H1 (cell line): ENCODE results near the gene OR10A7. TPM values are rescaled to one million over a fixed set of nuclear protein-coding genes. Genes with fewer than 3 reads are reported as not detected.

ENCODE experiments used
- CTCF ChIA-PET: fragments of 300-600 bp; sonication (Branson Sonifier 250); formaldehyde crosslinking; loops from one replicate; lab custom pipeline; 2021; ENCODE audit not compliant: partially characterized antibody; lab: Charles Lee
- POLR2A ChIA-PET: fragments of 300-600 bp; sonication (Branson Sonifier 250); formaldehyde crosslinking; loops from one replicate; lab custom pipeline; 2021; ENCODE audit warnings: inconsistent platforms; ENCODE audit not compliant: partially characterized antibody; lab: Charles Lee
- DNase-seq, 2 experiments: peaks; one replicate each; pipeline versions ENCODE4 v3.0.0 to v3.0.0-alpha.2; 2010 to 2022; ENCODE audit warnings: low spot score in 2 of 2, low read depth in 1 of 2, mixed read lengths in 1 of 2
- FAIRE-seq: peaks from 2 replicates; lab custom pipeline; 2011; peaks lifted over from hg19 to GRCh38; lab: Jason Lieb, UNC
- H2AFZ ChIP-seq: 2 replicates; pipeline ENCODE4 v1.8.1; 2012; ENCODE audit warnings: low read length, inconsistent platforms
- H2AK5ac ChIP-seq: 2 replicates; pipeline ENCODE4 v1.6.1; 2013; ENCODE audit warnings: low read depth, low read length
- H2BK120ac ChIP-seq: replicated peaks from 2 replicates; pipeline ENCODE3; 2013; ENCODE audit warnings: low read depth, low read length, inconsistent platforms
- H2BK12ac ChIP-seq: 2 replicates; pipeline ENCODE4 v1.6.1; 2013; ENCODE audit warnings: low read depth, low read length
- H2BK15ac ChIP-seq: 2 replicates; pipeline ENCODE4 v1.6.1; 2013; ENCODE audit warnings: low read length
- H2BK20ac ChIP-seq: 2 replicates; pipeline ENCODE4 v1.6.1; 2013; ENCODE audit warnings: low read length
- H2BK5ac ChIP-seq: 2 replicates; pipeline ENCODE4 v1.6.1; 2013; ENCODE audit warnings: low read depth, low read length
- H3K14ac ChIP-seq: 2 replicates; pipeline ENCODE4 v1.6.1; 2013; ENCODE audit warnings: inconsistent platforms; ENCODE audit not compliant: insufficient read length
- H3K18ac ChIP-seq: 2 replicates; pipeline ENCODE4 v1.6.1; 2013; ENCODE audit warnings: low read length; ENCODE audit errors: extremely low read depth
- H3K23ac ChIP-seq: 2 replicates; pipeline ENCODE4 v1.6.1; 2013; ENCODE audit warnings: inconsistent platforms; ENCODE audit not compliant: insufficient read length
- H3K23me2 ChIP-seq: 2 replicates; pipeline ENCODE4 v1.6.1; 2013; ENCODE audit warnings: low read depth, low read length
- H3K27ac ChIP-seq: 2 replicates; pipeline ENCODE4 v1.6.1; 2011; ENCODE audit warnings: low read depth, low read length, inconsistent platforms
- H3K27me3 ChIP-seq, 4 experiments: replicated peaks in 1 of 4; 1 replicate in 1 of 4; 2 replicates in 3 of 4; pipeline versions ENCODE4 v1.6.1 to v1.8.1; 2011 to 2013; ENCODE audit warnings: low read length in 3 of 4, mild to moderate bottlenecking in 3 of 4, inconsistent platforms in 2 of 4, mixed read lengths in 2 of 4, moderate library complexity in 1 of 4; ENCODE audit not compliant: control insufficient read depth in 3 of 4, insufficient read depth in 3 of 4; ENCODE audit errors: extremely low read depth in 1 of 4
- H3K36me3 ChIP-seq, 4 experiments: 2 replicates each; pipeline versions ENCODE4 v1.6.1 to v1.8.1; 2011 to 2013; ENCODE audit warnings: mild to moderate bottlenecking in 4 of 4, low read length in 3 of 4, moderate library complexity in 2 of 4, control low read depth in 1 of 4, inconsistent platforms in 1 of 4; ENCODE audit not compliant: insufficient read depth in 4 of 4, control insufficient read depth in 2 of 4
- H3K4ac ChIP-seq: replicated peaks from 2 replicates; pipeline ENCODE3; 2013; ENCODE audit warnings: low read length, low read depth, mixed read lengths, inconsistent platforms; ENCODE audit not compliant: insufficient read length
- H3K4me1 ChIP-seq, 4 experiments: replicated peaks in 1 of 4; 1 replicate in 1 of 4; 2 replicates in 3 of 4; pipeline versions ENCODE4 v1.6.1 to v1.8.1; 2011 to 2013; ENCODE audit warnings: low read length in 3 of 4, inconsistent platforms in 2 of 4, mixed read lengths in 1 of 4; ENCODE audit not compliant: insufficient read depth in 4 of 4, control insufficient read depth in 3 of 4
- H3K4me2 ChIP-seq, 2 experiments: 2 replicates each; pipeline versions ENCODE4 v1.6.1 to v1.8.1; 2011 to 2013; ENCODE audit warnings: low read depth in 2 of 2, low read length in 2 of 2, control low read depth in 1 of 2, inconsistent platforms in 1 of 2, mild to moderate bottlenecking in 1 of 2; ENCODE audit not compliant: insufficient read depth in 1 of 2
- H3K4me3 ChIP-seq, 4 experiments: fragments of 200-600, 300-600 bp in 1 of 4; sonication (generic), shearing (Covaris generic), sonication (Bioruptor Twin) in 1 of 4; 2 replicates each; pipeline versions ENCODE4 v1.5.1 to v1.8.1; 2011 to 2016; ENCODE audit warnings: low read length in 4 of 4, low read depth in 3 of 4, control low read depth in 2 of 4, inconsistent platforms in 2 of 4, mild to moderate bottlenecking in 2 of 4, mixed read lengths in 1 of 4, moderate library complexity in 1 of 4; ENCODE audit not compliant: insufficient read depth in 2 of 4; ENCODE audit errors: extremely low read depth in 1 of 4
- H3K56ac ChIP-seq: replicated peaks from 2 replicates; pipeline ENCODE3; 2013; ENCODE audit warnings: low read depth, mild to moderate bottlenecking, mixed read lengths, low read length, inconsistent platforms; ENCODE audit not compliant: insufficient read length
- H3K79me1 ChIP-seq: 2 replicates; pipeline ENCODE4 v1.6.1; 2013; ENCODE audit warnings: low read depth, low read length, control low read depth
- H3K79me2 ChIP-seq, 2 experiments: 2 replicates each; pipeline versions ENCODE4 v1.6.1 to v1.8.1; 2012 to 2013; ENCODE audit warnings: low read length in 2 of 2, mild to moderate bottlenecking in 2 of 2, inconsistent platforms in 1 of 2; ENCODE audit not compliant: insufficient read depth in 2 of 2, control insufficient read depth in 1 of 2
- H3K9ac ChIP-seq, 4 experiments: replicated peaks in 1 of 4; 1 replicate in 1 of 4; 2 replicates in 3 of 4; pipeline versions ENCODE4 v1.6.1 to v1.8.1; 2011 to 2013; ENCODE audit warnings: low read depth in 3 of 4, low read length in 3 of 4, control low read depth in 2 of 4, mild to moderate bottlenecking in 2 of 4, moderate library complexity in 2 of 4, inconsistent platforms in 1 of 4; ENCODE audit errors: extremely low read depth in 1 of 4
- H3K9me3 ChIP-seq, 2 experiments: 2 replicates each; pipeline versions ENCODE4 v1.6.1 to v1.8.1; 2012 to 2013; ENCODE audit warnings: mild to moderate bottlenecking in 2 of 2, moderate library complexity in 2 of 2, control low read depth in 1 of 2, inconsistent platforms in 1 of 2, low read depth in 1 of 2, low read length in 1 of 2, mixed read lengths in 1 of 2; ENCODE audit not compliant: insufficient read depth in 2 of 2
- H4K20me1 ChIP-seq, 2 experiments: replicated peaks in 1 of 2; 2 replicates each; pipeline versions ENCODE3 to v1.8.1; 2011 to 2013; ENCODE audit warnings: inconsistent platforms in 2 of 2, low read length in 2 of 2, mild to moderate bottlenecking in 1 of 2; ENCODE audit not compliant: insufficient read depth in 2 of 2, control insufficient read depth in 1 of 2
- H4K5ac ChIP-seq: 2 replicates; pipeline ENCODE4 v1.6.1; 2013; ENCODE audit warnings: low read length, low read depth, mixed read lengths, inconsistent platforms; ENCODE audit not compliant: insufficient read length
- H4K8ac ChIP-seq: 2 replicates; pipeline ENCODE4 v1.8.0; 2013; ENCODE audit warnings: mild to moderate bottlenecking, moderate library complexity, low read length, inconsistent platforms; ENCODE audit not compliant: insufficient read depth; ENCODE audit errors: extremely low read depth
- H4K91ac ChIP-seq: replicated peaks from 2 replicates; pipeline ENCODE3; 2013; ENCODE audit warnings: low read length, mixed read lengths, inconsistent platforms; ENCODE audit not compliant: insufficient read length
- ASH2L ChIP-seq: fragments of 200-600, 300-600 bp; sonication (generic); IDR thresholded peaks from one replicate; pipeline ENCODE4 v1.7.1; 2017; ENCODE audit warnings: low read length
- BRCA1 ChIP-seq: IDR thresholded peaks from 2 replicates; pipeline ENCODE4 v1.6.1; 2012; ENCODE audit warnings: low read depth, low read length, improper control_type of control experiment
- CBX8 ChIP-seq: fragments of 300-800, 300-1000 bp; sonication (generic); IDR thresholded peaks from 2 replicates; pipeline ENCODE4 v1.7.1; 2016; ENCODE audit warnings: low read depth, low read length, borderline replicate concordance
- CEBPB ChIP-seq: IDR thresholded peaks from 2 replicates; pipeline ENCODE4 v1.6.1; 2012; ENCODE audit warnings: low read depth, low read length
- GABPA ChIP-seq: IDR thresholded peaks from 2 replicates; pipeline ENCODE4 v1.6.1; 2011; ENCODE audit warnings: mild to moderate bottlenecking, low read length, moderate library complexity, borderline replicate concordance; ENCODE audit not compliant: insufficient read depth
- KDM1A ChIP-seq: fragments of 200-600, 300-600 bp; sonication (generic); IDR thresholded peaks from 2 replicates; pipeline ENCODE4 v1.7.1; 2016; ENCODE audit warnings: mild to moderate bottlenecking, low read length, borderline replicate concordance
- POLR2A ChIP-seq, 2 experiments: IDR thresholded peaks; 1 replicate in 1 of 2; 2 replicates in 1 of 2; pipeline ENCODE4 v1.6.1; 2011; ENCODE audit warnings: low read depth in 2 of 2, low read length in 2 of 2, mild to moderate bottlenecking in 2 of 2; ENCODE audit errors: control extremely low read depth in 1 of 2
- RAD21 ChIP-seq, 2 experiments: IDR thresholded peaks in 1 of 2; conservative IDR thresholded peaks in 1 of 2; 2 replicates each; pipeline ENCODE4 v1.6.1; 2011; ENCODE audit warnings: low read depth in 2 of 2, low read length in 2 of 2, improper control_type of control experiment in 1 of 2, inconsistent platforms in 1 of 2, mild to moderate bottlenecking in 1 of 2, moderate library complexity in 1 of 2
- whole genome bisulfite sequencing, 2 experiments: shearing (Covaris generic) in 1 of 2; methylation state at CpG; one replicate each; pipeline versions ENCODE4 v1.1.6 to v1.1.7; 2013 to 2015; ENCODE audit warnings: low lambda C conversion rate in 2 of 2, mixed read lengths in 2 of 2, inconsistent platforms in 1 of 2, low coverage in 1 of 2, missing lambda C conversion rate in 1 of 2; ENCODE audit not compliant: insufficient replicate concordance in 2 of 2, insufficient coverage in 1 of 2, insufficient read length in 1 of 2; ENCODE audit errors: extremely low coverage in 1 of 2, missing lambda C conversion rate in 1 of 2; 5-methylcytosine and 5-hydroxymethylcytosine counted together
- polyA plus RNA-seq, 7 experiments: library from polyadenylated mRNA; depleted of rRNA in 3 of 7; stranded (reverse) in 5 of 7; unstranded in 2 of 7; fragments of >200 nt in 5 of 7; fragments of 200-250 nt in 2 of 7; gene quantifications; 1 replicate in 5 of 7; 2 replicates in 1 of 7; 4 replicates in 1 of 7; pipeline versions ENCODE4 v1.2.1 to v1.2.3, GENCODE V29; 2011 to 2013; ENCODE audit warnings: missing spikeins in 2 of 7, mixed read lengths in 2 of 7
- total RNA-seq: library from RNA; stranded (reverse); fragmentation: NEBNext Ultra II Directional; extraction: Animal tissue kit (Norgen Biotek cat#: 25700); gene quantifications from 2 replicates; pipeline ENCODE4 v1.2.1, GENCODE V29; 2021
- TF ChIP-seq, protein P1 (sequence below): IDR thresholded peaks from 2 replicates; pipeline ENCODE4 v1.6.1; 2012; ENCODE audit warnings: low read length, inconsistent platforms
- TF ChIP-seq, protein P2 (sequence below), 3 experiments: IDR thresholded peaks; 1 replicate in 2 of 3; 2 replicates in 1 of 3; pipeline versions ENCODE4 v1.5.1 to v1.6.1; 2011; ENCODE audit warnings: low read length in 3 of 3, mild to moderate bottlenecking in 3 of 3, inconsistent platforms in 2 of 3, low read depth in 1 of 3, moderate library complexity in 1 of 3; ENCODE audit not compliant: insufficient read depth in 1 of 3; ENCODE audit errors: control extremely low read depth in 1 of 3

OR10A7 gene
- total and polyA plus RNA-seq, 2 of the 8 experiments (the other 6 are each of a cell fraction or from before 2014, with no cell fraction given) = not detected

DNA sequence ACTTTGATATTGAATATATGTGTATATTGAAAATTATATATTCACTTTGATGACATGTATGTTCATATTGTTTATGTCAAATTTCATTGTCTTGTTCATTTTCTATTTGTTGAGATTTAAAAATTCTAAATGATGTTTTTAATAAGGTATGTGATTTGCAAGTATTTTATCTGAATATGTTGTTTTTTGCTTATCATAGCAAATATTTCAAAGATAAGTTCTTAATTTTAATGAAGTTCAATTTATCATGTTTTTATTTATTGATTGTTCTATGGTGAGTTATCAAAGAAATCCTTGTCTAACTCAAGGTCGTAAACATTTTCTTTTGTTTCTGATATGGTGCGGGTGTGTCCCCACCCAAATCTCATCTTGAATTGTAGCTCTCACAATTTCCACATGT, 49.4 kb upstream of the OR10A7 start:
- no peak for FAIRE-seq
- no peak for TF ChIP-seq RAD21 (IDR thresholded peaks at IDR 0.05 in 1 of 2, conservative IDR thresholded peaks at IDR 0.05 in 1 of 2; ENCODE audit: low read depth in 2 of 2, low read length in 2 of 2)
- TF ChIP-seq GABPA = no peak
- no peak for TF ChIP-seq CBX8
- TF ChIP-seq, protein P1, sequence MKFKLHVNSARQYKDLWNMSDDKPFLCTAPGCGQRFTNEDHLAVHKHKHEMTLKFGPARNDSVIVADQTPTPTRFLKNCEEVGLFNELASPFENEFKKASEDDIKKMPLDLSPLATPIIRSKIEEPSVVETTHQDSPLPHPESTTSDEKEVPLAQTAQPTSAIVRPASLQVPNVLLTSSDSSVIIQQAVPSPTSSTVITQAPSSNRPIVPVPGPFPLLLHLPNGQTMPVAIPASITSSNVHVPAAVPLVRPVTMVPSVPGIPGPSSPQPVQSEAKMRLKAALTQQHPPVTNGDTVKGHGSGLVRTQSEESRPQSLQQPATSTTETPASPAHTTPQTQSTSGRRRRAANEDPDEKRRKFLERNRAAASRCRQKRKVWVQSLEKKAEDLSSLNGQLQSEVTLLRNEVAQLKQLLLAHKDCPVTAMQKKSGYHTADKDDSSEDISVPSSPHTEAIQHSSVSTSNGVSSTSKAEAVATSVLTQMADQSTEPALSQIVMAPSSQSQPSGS = no peak
- TF ChIP-seq KDM1A = no peak
- TF ChIP-seq ASH2L = no peak
- no peak for TF ChIP-seq POLR2A (IDR thresholded peaks at IDR 0.05; ENCODE audit: control extremely low read depth in 1 of 2, low read depth in 2 of 2, low read length in 2 of 2)
- TF ChIP-seq, protein P2, sequence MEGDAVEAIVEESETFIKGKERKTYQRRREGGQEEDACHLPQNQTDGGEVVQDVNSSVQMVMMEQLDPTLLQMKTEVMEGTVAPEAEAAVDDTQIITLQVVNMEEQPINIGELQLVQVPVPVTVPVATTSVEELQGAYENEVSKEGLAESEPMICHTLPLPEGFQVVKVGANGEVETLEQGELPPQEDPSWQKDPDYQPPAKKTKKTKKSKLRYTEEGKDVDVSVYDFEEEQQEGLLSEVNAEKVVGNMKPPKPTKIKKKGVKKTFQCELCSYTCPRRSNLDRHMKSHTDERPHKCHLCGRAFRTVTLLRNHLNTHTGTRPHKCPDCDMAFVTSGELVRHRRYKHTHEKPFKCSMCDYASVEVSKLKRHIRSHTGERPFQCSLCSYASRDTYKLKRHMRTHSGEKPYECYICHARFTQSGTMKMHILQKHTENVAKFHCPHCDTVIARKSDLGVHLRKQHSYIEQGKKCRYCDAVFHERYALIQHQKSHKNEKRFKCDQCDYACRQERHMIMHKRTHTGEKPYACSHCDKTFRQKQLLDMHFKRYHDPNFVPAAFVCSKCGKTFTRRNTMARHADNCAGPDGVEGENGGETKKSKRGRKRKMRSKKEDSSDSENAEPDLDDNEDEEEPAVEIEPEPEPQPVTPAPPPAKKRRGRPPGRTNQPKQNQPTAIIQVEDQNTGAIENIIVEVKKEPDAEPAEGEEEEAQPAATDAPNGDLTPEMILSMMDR (IDR thresholded peaks at IDR 0.05; ENCODE audit: control extremely low read depth in 1 of 3, insufficient read depth in 1 of 3, low read depth in 1 of 3, low read length in 3 of 3) = no peak
- no peak for TF ChIP-seq BRCA1
- no peak for TF ChIP-seq CEBPB

More for the DNA sequence above, 49.4 kb upstream of the OR10A7 start:
- Histone ChIP-seq H3K4me1 (no peaks in the 10 kb centered on the region; a peak in 2 of 7 replicates), H4K91ac (no peak overlapping the region), H3K4ac (no peak overlapping the region), H3K23me2 (no peaks in the 10 kb centered on the region), H4K8ac (no peak overlapping the region), H3K36me3 (no peaks in the 10 kb centered on the region; a peak in 1 of 8 replicates), H3K18ac (no peak overlapping the region), H3K27ac (no peak overlapping the region), H3K23ac (no peak overlapping the region), H4K5ac (no peak overlapping the region), H2BK120ac (no peak overlapping the region), H3K14ac (no peak overlapping the region), H2BK20ac (no peak overlapping the region), H3K9ac (no peak overlapping the region), H2BK12ac (no peak overlapping the region), H3K79me1 (no peaks in the 10 kb centered on the region), H3K27me3 (no peaks in the 10 kb centered on the region), H2BK5ac (no peak overlapping the region), H4K20me1 (no peaks in the 10 kb centered on the region), H2BK15ac (no peak overlapping the region), H3K79me2 (no peaks in the 10 kb centered on the region), H2AK5ac (no peak overlapping the region), H3K56ac (no peak overlapping the region), H3K4me2 (no peak overlapping the region), H2AFZ (no peak overlapping the region), H3K9me3 (0 out of 4 replicates have a peak, but pooled peaks cover 0 to 4% of the 10 kb centered on the region in 2 experiments), H3K4me3 (no peak overlapping the region)
- ChIA-PET CTCF (no interaction called here), POLR2A (no interaction called here)
- no peak for DNase-seq
- WGBS, 2 experiments = 100% methylated on average over 2 of the region's 2 CpGs; no CpG with 5 or more reads in 1 of the 2 experiments
